HG03354 (cell line): ENCODE results near the gene FNDC3B.

Source experiments
- ATAC-seq: cut with Tn5 transposase; IDR thresholded peaks from one replicate; pipeline ENCODE4 v1.9.1; 2021; ENCODE audit warnings: mild to moderate bottlenecking; ENCODE audit not compliant: unreplicated experiment, poor library complexity, severe bottlenecking

The FNDC3B gene

DNA sequence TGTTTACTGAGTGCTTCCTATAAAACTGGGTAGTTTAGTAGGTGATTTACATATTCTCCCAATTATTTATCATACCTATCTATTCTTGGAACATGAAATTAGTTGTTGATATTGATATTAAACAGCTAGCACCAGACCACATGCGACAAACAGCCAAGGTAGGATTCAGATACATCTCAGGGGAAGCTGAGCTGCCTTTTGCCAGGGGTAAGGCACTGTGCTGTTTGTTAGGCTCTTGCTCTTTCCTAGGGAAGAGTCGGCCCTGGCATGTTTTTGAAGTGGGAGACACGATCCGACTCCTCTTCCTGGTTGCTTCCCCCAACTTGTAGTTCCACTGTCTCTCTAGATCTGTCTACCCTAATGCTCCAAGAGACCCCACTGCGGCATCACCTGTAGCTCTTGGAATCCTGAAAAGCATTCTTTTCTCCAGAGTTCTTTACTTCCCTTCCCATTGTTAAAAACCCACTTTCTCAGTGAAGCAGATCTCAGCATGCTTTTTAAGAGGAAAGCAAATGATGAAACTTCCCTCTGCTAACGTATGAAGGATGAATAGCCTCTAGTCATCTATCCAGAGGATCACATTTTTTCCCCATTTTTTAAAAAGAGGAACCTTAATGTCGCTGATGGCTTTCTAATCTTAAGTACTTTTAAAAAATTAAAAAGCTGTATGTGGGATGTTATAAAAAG lies 270.5 kb downstream of the FNDC3B start:
- ATAC-seq = no peak

DNA sequence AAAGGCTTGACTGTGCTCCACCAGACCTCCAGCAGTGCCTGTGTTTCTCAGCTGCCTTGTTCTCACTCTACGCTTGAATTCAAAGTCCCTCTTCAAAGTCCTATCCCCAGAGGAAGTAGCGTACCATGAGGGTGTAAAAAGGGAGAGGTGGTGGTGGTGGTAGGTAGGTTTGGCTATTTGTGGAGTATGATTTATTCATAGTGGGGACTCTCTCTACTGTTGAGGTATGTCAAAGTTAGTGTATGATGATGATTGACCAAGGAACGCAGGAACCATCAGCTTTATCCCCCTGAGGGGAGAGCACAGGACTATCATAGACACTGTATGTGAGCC lies 271.0 kb downstream of the FNDC3B start:
- no peak for ATAC-seq

DNA sequence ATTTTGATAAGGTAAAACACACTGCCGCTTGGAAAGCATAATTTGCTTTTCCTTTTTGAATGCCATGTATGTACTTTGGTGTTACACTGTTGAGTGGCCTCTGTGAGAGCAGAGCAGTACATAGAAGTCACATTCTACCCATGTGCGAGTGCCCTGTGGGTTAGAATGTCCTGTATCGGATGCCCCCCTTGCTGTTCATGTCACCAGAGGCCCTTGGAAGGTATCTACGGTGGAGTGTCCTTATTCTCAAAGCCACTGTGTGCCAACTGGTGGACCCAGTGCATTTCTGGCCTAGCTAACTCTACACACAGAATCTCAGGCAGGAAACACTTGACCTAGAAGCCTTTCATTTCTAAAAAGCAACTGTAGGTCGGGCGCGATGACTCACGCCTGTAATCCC lies 271.8 kb downstream of the FNDC3B start:
- no peak for ATAC-seq

DNA sequence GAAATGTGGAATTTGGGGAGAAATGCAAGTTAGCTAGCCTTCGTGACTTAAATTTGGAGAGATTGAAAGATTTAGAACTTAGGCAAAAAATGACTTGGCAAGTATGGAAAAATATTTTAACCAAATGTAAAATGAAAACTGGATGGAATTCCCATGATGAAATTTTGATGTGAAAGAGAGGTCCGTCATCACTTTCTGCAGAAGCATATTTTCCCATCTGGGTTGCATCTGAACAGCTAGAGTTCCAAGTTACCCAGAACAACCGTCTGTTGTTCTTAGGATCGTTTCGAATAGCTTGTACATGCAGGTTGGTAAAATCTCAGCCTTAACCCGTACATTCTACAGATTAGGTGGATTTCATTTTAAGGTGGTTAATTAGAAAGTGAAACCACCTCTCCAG lies 272.6 kb downstream of the FNDC3B start:
- no peak for ATAC-seq

DNA sequence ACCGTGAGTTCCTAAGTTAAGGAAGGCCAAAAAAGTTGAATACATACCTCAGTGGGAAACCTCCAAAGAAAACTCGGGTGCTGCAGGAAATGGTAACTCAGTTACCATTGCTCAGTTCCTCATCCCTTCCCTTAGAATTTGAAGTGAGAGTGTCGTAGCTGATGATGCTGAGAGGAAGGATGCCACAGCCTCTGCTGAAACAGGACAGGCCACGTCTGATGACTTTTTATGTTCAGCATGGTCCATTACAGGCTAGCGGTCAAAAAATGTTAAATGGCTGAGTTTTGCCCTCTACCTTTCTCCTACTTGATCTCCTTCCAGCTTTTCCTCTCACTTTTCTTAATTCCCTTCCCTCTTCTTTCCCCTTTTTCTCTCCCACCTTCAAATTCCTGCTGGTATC lies 273.3 kb downstream of the FNDC3B start:
- ATAC-seq = no peak

DNA sequence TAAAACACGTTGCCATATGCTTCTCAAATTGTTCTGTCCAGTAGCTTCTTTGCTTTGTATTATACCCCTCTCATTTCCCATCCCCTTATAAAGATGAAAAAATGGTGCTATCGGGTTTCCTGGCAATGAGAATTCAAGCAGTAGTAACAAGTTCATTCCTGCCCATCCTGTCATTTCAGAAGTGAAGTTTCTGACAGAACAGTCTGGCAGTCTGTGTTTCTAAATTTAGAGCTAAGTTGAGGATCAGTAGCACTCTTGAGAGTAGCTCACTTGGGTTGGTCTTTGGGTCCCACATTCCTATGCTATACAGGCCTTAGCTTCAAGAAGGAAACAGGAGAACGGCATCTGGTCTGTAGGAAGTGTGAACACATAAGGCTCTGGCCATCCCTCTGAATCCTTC lies 274.3 kb downstream of the FNDC3B start:
- ATAC-seq = no peak

DNA sequence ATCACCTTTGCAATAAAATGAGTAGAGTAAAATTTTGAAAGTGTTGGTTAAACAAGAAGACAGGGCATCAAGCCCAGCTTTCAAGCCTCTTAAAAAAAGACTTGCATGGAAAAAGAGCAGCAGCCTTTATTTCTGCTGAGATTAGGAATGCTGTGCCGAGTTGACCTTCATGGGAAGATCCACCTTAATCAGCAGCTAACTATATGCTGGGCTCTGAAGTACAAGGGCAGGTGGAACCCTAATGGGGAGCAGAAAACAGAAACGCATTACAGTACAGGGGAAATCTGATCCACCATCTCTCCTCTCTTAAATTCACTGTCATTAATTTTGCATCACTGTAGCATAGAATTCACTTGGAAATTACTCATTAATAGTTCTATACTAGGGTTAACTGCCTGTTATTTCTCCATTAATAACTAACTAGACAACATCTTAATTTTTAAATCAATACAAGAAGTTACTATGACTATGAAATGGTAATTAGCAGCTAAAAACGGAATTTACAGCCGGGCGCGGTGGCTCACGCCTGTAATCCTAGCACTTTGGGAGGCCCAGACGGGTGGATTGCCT lies 275.3 kb downstream of the FNDC3B start:
- ATAC-seq = no peak

DNA sequence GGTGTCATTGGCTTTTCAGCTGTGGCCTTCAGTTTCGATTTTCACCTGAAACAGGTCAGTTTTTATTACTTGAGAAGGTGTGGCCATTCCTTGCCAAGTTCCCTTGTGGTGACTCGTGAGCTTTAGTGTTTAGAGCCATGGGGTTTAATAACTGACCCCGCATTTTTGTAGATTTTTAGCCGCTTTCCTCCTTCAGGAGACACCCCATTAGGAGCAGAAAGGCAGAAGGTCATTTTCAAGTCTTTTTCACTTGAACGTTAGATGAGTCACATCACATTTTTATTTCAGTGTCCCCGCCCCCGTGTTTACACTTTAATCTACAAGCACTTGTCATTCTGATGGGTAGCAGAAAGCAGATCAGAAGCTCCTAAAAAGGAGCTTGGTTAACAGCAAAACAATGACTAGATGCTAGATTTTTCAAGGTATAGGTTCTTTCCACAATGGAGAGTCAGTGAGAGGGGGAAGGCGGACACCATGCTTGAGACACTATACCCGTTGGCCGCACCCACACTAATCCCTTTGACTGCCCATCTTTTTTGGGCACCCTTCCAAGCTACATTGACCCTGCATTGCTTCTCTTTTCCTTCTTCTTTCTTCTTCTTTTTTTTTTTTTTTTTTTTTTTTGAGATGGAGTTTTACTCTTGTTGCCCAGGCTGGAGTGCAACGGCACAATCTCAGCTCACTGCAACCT lies 276.2 kb downstream of the FNDC3B start:
- no peak for ATAC-seq

DNA sequence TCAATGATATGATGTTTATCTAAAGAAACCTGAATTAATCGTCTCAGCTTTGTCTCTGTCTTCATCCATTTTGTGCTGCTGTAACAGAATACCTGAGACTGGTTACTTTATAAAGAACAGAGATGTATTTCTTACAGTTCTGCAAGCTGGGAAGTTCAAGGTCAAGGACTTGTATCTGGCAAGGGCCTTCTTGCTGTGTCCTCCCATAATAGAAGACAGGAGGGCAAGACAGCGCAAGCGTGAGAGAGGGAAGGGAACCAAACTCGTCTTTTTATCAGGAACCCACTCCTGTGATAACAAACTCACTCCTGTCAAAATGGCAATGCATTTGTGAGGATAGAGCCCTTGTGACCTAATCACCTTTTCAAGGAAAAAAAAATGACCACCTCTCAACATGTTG lies 277.4 kb downstream of the FNDC3B start:
- ATAC-seq = no peak

DNA sequence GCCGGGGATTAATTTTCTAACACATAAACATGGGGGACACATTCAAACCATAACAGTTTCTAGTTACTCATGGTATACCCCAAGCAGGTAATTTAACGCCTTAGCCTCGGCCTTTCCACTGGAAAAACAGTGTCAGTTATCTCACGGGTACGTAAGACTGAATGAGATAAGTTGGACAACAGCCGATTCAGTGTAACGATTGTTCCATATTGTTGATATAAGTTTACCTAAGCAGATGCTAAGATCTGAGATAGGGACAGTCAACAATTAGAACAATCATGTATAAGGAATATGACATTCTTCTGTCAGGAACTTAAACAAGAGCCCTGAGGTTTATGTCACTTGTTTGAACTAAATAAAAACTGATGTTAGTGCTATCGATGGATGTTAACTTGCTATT lies 278.1 kb downstream of the FNDC3B start:
- ATAC-seq = no peak

DNA sequence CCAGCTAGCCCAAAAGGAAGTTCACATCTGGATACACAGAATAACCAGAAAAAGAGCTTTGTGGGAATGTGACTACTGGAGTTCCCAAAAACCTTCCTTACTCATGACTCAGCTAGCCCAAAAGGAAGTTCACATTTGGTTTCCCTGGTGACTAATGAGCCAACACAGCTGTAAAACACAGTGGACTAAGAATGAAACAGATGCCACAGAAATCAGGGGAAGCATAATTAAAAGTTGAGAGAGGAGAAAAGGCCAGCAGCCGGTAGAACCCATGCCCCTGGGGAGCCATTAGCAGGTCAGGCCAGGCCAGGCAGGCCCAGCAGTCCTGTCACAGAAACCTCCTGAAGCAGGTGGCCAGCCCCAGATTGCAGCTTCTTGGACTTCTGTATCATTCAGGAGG lies 278.6 kb downstream of the FNDC3B start:
- peak; percentile 65 for ATAC-seq

DNA sequence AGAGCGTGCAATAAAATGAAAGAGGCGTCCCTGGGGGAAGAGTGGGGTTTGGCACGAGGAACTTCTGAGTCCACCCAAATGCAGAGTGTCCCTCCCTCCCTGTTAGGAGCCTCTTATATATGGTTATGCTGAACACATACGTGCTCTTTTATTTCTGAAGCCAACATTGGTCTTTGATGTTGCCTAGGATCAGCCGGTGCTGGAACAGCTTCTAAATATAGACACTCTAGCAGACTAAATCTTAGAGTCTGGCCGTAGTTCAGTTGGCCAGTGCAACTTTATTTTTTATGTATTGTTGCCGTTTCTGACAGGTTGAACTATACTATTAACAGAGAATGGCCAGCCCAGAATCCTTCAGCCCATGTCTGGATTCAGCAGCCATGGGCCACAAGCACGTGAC lies 280.2 kb downstream of the FNDC3B start:
- no peak for ATAC-seq

DNA sequence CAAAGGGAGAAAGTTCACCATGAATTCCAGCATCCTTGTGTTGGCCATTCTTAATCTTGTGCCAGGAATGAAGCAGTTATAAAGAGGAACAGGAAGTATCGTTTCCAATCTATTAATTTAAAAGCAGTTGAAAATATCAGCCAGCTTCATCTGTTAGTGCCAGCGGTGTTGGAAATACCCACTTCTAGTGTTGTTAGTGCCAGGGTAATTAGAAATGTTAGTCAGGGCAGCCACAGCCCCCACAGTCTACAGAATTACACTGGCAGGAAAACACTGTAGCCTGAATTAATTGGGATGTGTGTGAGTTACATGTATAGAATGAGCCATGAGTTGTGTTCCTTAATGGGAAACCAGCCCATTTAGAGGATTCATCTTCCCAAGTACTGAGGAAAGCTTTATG lies 281.1 kb downstream of the FNDC3B start:
- ATAC-seq = no peak

DNA sequence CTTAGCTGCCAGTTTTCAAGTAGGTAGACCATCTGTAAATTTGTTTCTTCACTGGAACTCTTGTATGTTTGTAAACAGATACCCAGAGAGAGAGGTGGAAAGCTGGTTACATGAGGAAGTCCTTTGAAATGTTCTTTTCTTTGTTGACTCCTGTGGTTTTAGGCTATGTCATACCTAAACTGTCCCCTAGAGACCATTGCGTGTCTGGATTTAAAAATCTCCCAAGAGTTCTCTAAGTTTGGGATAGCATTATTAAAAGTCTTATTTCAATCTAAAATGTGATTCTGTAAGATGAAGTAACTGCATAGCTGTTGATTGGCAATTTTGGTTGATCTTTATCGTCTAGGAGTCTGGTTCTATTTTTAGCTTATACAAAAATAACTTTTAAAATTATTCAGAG lies 281.7 kb downstream of the FNDC3B start:
- ATAC-seq = peak; percentile 60

DNA sequence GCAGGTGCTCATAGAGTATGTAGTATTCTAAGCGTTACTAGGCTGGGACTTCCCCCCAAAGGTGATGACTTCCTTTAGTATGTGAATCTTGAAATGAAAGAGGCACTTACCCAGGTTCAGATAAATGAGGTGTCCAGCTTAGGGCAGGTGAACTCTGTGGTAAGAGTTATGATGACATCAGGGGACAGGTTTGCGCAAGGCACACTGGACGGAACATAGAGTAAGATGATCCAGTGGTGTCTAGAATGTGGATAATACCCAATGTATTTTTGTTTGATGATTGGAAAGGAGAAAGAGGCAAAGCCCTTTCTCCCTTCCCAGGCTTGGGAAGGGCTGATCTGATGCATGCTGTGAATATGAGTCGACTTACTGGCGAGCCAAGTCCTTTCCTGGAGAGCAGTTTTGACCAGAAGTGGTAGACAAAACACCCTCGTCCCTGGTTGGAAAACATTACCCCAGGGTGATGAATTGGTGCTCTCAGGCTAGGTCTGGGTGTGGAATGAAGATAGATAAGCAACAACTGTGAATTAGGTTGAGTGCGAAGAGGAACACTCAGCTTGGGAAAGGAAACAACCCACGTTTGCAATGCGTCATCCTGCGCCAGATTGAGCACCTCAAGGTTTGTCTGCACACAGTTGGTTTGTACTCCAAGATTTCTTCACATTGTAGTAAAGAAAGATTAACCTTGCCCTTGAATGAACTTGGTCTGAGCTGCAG lies 284.7 kb downstream of the FNDC3B start:
- no peak for ATAC-seq

DNA sequence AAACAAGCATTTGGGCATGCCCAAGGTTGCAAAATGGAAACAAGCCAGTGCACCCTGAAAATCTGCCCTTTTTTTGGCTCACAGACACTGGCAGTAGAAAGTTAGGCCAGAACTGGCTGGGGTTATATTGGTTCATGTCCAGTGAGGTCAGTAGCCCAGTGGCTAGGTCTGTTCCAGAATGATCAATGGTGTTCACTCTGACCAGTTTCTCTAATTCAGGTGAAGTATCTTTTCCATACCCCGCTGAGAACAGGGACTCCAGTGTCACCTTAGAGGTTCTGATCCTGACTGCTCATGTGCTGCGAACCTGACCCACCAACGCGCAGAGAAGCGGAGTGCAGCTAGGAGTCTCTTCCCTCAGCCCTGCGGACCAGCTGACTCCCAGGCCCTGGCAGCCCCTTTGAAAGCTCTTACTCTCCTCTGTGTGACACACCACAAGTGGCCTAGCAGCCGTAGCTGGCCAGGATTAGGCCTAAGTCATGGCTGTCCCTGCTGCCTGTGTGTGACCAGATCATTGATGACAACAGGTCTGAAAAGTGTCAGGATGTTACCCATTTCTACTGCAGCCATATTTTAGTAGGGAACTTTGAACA lies 285.3 kb downstream of the FNDC3B start:
- no peak for ATAC-seq

DNA sequence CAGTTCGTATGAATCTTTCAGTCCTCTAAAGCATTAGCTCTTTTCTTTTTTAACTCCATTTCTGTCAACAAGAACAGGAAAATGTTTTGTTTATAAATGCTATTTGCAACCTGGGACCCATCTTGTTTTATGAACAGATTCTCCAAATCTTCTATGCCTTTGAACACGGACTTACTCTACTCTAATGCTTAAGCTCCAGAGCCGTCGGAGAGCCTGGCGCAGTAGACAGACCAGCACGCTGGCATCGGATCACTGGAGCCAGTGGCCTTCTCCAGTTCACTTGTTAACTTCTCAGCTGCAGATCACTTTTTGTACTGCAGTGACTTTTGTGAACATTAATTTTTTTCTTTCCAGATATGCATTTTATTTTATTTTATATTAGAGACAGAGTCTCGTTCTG lies 286.1 kb downstream of the FNDC3B start:
- no peak for ATAC-seq

DNA sequence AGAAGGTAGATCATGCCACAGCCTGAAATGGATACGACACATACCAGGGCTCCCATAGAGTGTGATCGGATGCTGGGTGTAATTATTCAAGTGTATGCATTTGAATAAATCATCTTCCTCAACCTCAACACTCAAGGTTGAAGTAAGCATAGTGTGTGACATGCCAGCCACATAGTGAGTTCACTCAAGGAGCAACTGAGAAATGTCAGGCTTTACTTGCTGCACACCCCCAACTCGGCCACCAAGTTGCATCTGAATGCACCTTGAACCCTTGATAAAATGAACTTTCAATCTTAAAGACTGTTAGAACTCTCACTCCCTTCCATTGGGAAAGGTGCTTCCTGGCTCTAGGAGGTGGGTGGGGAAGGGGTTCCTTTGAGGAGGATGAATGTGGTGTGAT lies 287.6 kb downstream of the FNDC3B start:
- ATAC-seq = no peak

DNA sequence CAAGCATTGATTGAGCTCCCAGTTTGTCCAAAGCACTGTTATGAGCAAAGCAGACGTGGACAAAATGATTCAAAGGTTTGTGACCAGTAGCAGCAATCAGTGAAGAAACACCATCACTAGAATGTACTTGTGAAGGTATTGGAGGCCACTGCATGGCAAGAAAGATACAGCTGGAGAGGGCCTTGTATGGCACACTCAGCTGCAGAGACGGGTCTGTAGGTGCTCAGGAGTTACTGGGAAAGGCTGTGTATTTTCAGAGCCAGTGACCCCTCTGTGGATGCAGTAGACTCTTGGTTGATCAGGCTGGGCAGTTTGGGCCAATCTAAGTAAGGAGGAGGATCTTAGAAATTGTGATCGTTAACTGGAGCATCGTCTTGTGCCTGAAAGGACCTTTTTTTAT lies 288.9 kb downstream of the FNDC3B start:
- no peak for ATAC-seq

DNA sequence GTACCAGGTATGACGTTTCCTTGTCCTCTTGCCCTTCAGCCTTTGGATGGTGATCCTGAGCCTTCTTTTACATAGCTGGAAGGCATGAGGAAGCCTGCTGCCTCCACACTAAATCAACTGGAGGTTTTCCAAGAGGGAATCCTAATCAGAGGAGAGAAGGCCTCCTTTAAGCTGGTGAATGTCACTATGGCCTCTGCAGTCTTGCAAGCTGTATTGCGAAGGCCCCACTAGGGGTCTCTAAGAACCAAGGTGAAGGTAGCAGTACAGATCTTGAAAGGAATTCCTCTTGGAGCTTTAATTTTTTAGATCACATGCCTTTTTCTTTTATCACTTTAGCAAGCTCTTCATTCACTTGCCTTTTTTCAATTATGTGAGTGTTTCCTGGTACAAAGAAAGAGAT lies 289.7 kb downstream of the FNDC3B start:
- no peak for ATAC-seq

DNA sequence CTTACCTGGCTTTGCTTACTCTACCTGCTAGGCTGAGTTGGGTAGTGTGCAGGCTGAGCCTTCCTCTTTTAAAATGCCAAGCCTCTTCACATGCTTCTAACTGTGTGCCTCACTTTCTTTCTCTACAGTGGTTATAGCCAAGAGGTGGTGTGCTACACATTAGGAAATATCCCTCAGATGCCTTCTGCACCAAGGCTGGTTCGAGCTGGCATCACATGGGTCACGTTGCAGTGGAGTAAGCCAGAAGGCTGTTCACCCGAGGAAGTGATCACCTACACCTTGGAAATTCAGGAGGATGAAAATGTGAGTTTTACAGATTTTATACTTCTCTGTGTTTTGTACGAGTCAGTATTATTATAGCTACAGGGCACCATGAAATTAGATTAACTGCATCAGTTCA lies 291.0 kb downstream of the FNDC3B start:
- ATAC-seq = no peak
